ENCODE results near the gene UNCX. TPM values are rescaled to one million over a fixed set of nuclear protein-coding genes. Genes with fewer than 3 reads are reported as not detected.

Gene UNCX
- total and polyA plus RNA-seq, 2 of the 8 experiments (the other 6 are each of a cell fraction or from before 2014, with no cell fraction given): not detected

- H3K23ac ChIP-seq (ENCODE audit: insufficient read length): no peak overlapping the region
- no peaks in the 10 kb centered on the region for H3K79me2 ChIP-seq (ENCODE audit: control insufficient read depth in 1 of 2, insufficient read depth in 2 of 2, low read length in 2 of 2)
- WGBS, 2 experiments (ENCODE audit: extremely low coverage in 1 of 2, insufficient coverage in 1 of 2, insufficient read length in 1 of 2, insufficient replicate concordance in 2 of 2, low coverage in 1 of 2, low lambda C conversion rate in 2 of 2, missing lambda C conversion rate in 1 of 2): 74% methylated on average over 12 of the region's 12 CpGs; no CpG with 5 or more reads in 1 of the 2 experiments
- H3K27me3 ChIP-seq (replicated peaks in 1 of 4; ENCODE audit: control insufficient read depth in 3 of 4, extremely low read depth in 1 of 4, insufficient read depth in 3 of 4, low read length in 3 of 4): 0 out of 7 replicates have a peak, but pooled peaks cover 0 to 2% (median 0%) of the 10 kb centered on the region in 4 experiments
- peaks cover 0 to 5% (median 3%) of the 10 kb centered on the region in 4 experiments; a peak in 1 of 7 replicates for H3K4me1 ChIP-seq (replicated peaks in 1 of 4; ENCODE audit: control insufficient read depth in 3 of 4, insufficient read depth in 4 of 4, low read length in 3 of 4)
- no peak overlapping the region for H2BK5ac ChIP-seq (ENCODE audit: low read depth, low read length)
- H2BK15ac ChIP-seq (ENCODE audit: low read length): no peak overlapping the region
- no peak for DNase-seq (ENCODE audit: low read depth in 1 of 2, low spot score in 2 of 2)
- no peak overlapping the region for H3K4me2 ChIP-seq (ENCODE audit: insufficient read depth in 1 of 2, low read depth in 2 of 2, low read length in 2 of 2)
- no peak overlapping the region for H2AK5ac ChIP-seq (ENCODE audit: low read depth, low read length)
- H3K36me3 ChIP-seq (ENCODE audit: control insufficient read depth in 2 of 4, insufficient read depth in 4 of 4, low read length in 3 of 4): no peaks in the 10 kb centered on the region
- no peak overlapping the region for H4K8ac ChIP-seq (ENCODE audit: extremely low read depth, insufficient read depth, low read length)
- no peak overlapping the region for H4K5ac ChIP-seq (ENCODE audit: insufficient read length, low read depth, low read length)
- no peak for FAIRE-seq
- no peak overlapping the region for H3K4ac ChIP-seq (replicated peaks; ENCODE audit: insufficient read length, low read depth, low read length)
- no peak overlapping the region for H2BK20ac ChIP-seq (ENCODE audit: low read length)
- H3K9ac ChIP-seq (replicated peaks in 1 of 4; ENCODE audit: extremely low read depth in 1 of 4, low read depth in 3 of 4, low read length in 3 of 4): no peak overlapping the region
- no peaks in the 10 kb centered on the region for H3K79me1 ChIP-seq (ENCODE audit: low read depth, low read length)
- H4K20me1 ChIP-seq (replicated peaks in 1 of 2; ENCODE audit: control insufficient read depth in 1 of 2, insufficient read depth in 2 of 2, low read length in 2 of 2): no peaks in the 10 kb centered on the region
- no peak overlapping the region for H4K91ac ChIP-seq (replicated peaks; ENCODE audit: insufficient read length, low read length)
- H2BK12ac ChIP-seq (ENCODE audit: low read depth, low read length): no peak overlapping the region
- H2AFZ ChIP-seq (ENCODE audit: low read length): no peak overlapping the region
- no peak overlapping the region for H3K14ac ChIP-seq (ENCODE audit: insufficient read length)
- no peak overlapping the region for H2BK120ac ChIP-seq (replicated peaks; ENCODE audit: low read depth, low read length)
- H3K18ac ChIP-seq (ENCODE audit: extremely low read depth, low read length): no peak overlapping the region
- H3K9me3 ChIP-seq (ENCODE audit: insufficient read depth in 2 of 2, low read depth in 1 of 2, low read length in 1 of 2): no peaks in the 10 kb centered on the region
- H3K23me2 ChIP-seq (ENCODE audit: low read depth, low read length): peaks cover 2% of the 10 kb centered on the region; the same call in 1 of the 2 replicates
- POLR2A ChIA-PET (ENCODE audit: partially characterized antibody): interaction anchor here (1.3 kb wide), 1 partner anchor 31 kb away, joined by 3 read pairs; no protein-coding TSS in a partner anchor
- no peak overlapping the region for H3K27ac ChIP-seq (ENCODE audit: low read depth, low read length)
- CTCF ChIA-PET (ENCODE audit: partially characterized antibody): interaction anchor here (1.0 to 1.5 kb wide), 2 partner anchors 34 to 63 kb away, joined by 3 read pairs; no protein-coding TSS in a partner anchor
- no peak overlapping the region for H3K56ac ChIP-seq (replicated peaks; ENCODE audit: insufficient read length, low read depth, low read length)
- H3K4me3 ChIP-seq (ENCODE audit: extremely low read depth in 1 of 4, insufficient read depth in 2 of 4, low read depth in 3 of 4, low read length in 4 of 4): no peak overlapping the region
- TF ChIP-seq RAD21 (IDR thresholded peaks at IDR 0.05 in 1 of 2, conservative IDR thresholded peaks at IDR 0.05 in 1 of 2; ENCODE audit: low read depth in 2 of 2, low read length in 2 of 2) (no peak), CTCF (IDR thresholded peaks at IDR 0.05; ENCODE audit: control extremely low read depth in 1 of 3, insufficient read depth in 1 of 3, low read depth in 1 of 3, low read length in 3 of 3) (no peak), SAP30 (IDR thresholded peaks at IDR 0.05; ENCODE audit: insufficient read depth, insufficient replicate concordance, low read length) (no peak), ATF3 (IDR thresholded peaks at IDR 0.05; ENCODE audit: insufficient read depth, low read depth, low read length) (no peak), BACH1 (IDR thresholded peaks at IDR 0.05; ENCODE audit: low read length) (no peak), SIN3A (conservative IDR thresholded peaks at IDR 0.05 in 1 of 2, IDR thresholded peaks at IDR 0.05 in 1 of 2; ENCODE audit: low read depth in 1 of 2, low read length in 2 of 2) (no peak), KDM5A (IDR thresholded peaks at IDR 0.05; ENCODE audit: low read length) (no peak), CBX5 (IDR thresholded peaks at IDR 0.05; ENCODE audit: low read depth, low read length) (no peak), RFX5 (IDR thresholded peaks at IDR 0.05; ENCODE audit: borderline replicate concordance, low read depth, low read length) (no peak), TAF1 (IDR thresholded peaks at IDR 0.05; ENCODE audit: low read depth, low read length) (no peak)
Observed at GRCh38 chr7:1257221-1257620, 24.5 kb downstream of the UNCX start.
